ENCODE results near the gene TRAF7. TPM values are rescaled to one million over a fixed set of nuclear protein-coding genes. Genes with fewer than 3 reads are reported as not detected.

Gene TRAF7
- total and polyA plus RNA-seq, 2 of the 13 experiments (the other 11 are each of a cell fraction or from before 2014, with no cell fraction given), result 47.9 to 65.6 TPM

GRCh38 chr16:2206420-2206779 lies 50.8 kb downstream of the TRAF7 start (continued):
- TF ChIP-seq ZNF318 (CRISPR knock-in tag; IDR thresholded peaks at IDR 0.05) (no peak), ZMYM4 (CRISPR knock-in tag; IDR thresholded peaks at IDR 0.05) (no peak), ATF4 (CRISPR knock-in tag; IDR thresholded peaks at IDR 0.05) (no peak), ZNF577 (CRISPR knock-in tag; IDR thresholded peaks at IDR 0.05; ENCODE audit: borderline replicate concordance, low read depth) (no peak), KDM3A (CRISPR knock-in tag; IDR thresholded peaks at IDR 0.05; ENCODE audit: low read depth) (no peak), AHR (CRISPR knock-in tag; IDR thresholded peaks at IDR 0.05) (no peak), ELF1 (CRISPR knock-in tag; IDR thresholded peaks at IDR 0.05) (no peak), SALL1 (CRISPR knock-in tag; IDR thresholded peaks at IDR 0.05) (no peak), ZNF503 (CRISPR knock-in tag; IDR thresholded peaks at IDR 0.05) (no peak), ZBTB37 (CRISPR knock-in tag; IDR thresholded peaks at IDR 0.05) (no peak), NONO (IDR thresholded peaks at IDR 0.05) (no peak), NONO (CRISPR knock-in tag; conservative IDR thresholded peaks at IDR 0.05) (no peak), HOXA7 (CRISPR knock-in tag; IDR thresholded peaks at IDR 0.05) (no peak), ZNF687 (CRISPR knock-in tag; IDR thresholded peaks at IDR 0.05) (no peak)
